HG02840 (cell line): ENCODE measurements around the gene FGF18.
"Not testable (repeated sequence)": the region's sequence is repeated elsewhere in the genome, so short reads cannot be mapped to it uniquely, and the experiment has no call there.

Source experiments
- ATAC-seq: cut with Tn5 transposase; IDR thresholded peaks from one replicate; pipeline ENCODE4 v1.9.1; 2021; ENCODE audit warnings: mild to moderate bottlenecking, moderate library complexity, moderate number of reproducible peaks; ENCODE audit not compliant: unreplicated experiment, low FRiP score

The FGF18 gene, protein sequence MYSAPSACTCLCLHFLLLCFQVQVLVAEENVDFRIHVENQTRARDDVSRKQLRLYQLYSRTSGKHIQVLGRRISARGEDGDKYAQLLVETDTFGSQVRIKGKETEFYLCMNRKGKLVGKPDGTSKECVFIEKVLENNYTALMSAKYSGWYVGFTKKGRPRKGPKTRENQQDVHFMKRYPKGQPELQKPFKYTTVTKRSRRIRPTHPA

DNA sequence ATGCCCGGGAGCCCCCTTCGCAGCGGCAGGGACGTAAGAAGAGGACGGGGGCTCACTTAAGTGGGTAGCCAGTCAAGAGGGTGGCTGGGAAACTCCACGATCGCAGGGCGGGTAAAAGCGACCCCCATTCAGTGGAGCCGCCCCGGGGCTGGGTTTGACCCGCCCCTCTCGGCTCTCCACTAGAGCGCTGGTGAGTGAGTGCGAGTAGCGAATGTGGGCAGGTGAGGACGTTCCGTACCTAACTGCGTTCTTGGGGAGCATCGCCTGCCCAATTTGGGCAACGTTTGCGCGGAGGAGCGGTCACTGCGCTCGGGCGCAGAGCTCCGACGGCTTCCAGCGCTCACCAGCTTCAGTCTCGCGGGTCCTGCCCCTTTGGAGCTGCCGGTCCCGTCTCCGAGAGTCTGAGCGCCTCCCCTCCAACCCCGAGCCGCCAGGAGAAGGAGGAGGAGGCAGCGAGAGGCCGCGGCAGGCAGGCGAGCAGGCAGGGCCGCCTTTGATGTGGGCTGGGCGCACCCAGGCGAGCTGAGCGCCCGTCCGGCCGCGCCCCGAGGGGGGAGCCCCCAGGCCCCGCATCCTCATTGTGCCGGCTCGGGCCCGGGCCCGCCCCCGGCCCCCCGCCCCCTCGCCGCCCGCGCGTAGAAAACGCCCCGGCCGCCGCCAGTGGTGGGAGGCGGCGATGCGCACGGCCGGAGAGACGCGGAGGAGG, at the start of gene FGF18:
Gene FGF18, plus strand, starts transcription at position 666 of the 706 bp plus-strand sequence. CDS start 553 bp downstream, outside the sequence.
- ATAC-seq = peak; percentile 53

DNA sequence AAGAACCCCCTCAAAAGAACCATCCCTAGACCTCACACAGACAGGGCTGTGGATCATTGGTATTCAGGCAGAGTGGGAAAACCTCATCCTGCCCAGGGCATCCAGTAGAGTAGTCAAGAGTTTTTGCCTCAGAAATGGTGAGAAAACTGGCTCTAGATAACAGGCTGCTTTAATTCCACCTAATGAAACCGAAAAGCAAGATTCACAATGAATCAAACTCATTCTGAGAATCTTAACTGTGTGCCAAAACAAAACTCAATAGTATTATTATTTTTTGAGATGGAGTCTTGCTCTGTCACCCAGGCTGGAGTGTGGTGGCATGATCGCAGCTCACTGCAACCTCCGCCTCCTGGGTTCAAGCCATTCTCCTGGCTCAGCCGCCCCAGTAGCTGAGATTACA, 49.5 kb upstream of the FGF18 start:
- ATAC-seq = no peak

DNA sequence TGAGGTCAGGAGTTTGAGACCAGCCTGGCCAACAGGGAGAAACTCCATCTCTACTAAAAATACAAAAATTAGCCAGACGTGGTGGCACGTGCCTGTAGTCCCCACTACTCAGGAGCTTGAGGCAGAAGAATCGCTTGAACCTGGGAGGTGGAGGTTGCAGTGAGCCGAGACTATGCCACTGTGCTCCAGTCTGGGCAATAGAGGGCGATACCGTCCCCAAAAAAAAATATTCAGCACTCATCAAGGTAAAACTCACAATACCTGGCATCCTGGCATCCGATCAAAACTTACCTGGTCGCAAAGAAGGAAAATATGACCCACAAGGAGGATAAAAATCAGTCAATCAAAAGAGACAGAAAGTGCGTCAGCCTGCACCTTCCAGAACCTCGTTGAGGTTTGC, 48.6 kb upstream of the FGF18 start:
- not testable (repeated sequence) for ATAC-seq

DNA sequence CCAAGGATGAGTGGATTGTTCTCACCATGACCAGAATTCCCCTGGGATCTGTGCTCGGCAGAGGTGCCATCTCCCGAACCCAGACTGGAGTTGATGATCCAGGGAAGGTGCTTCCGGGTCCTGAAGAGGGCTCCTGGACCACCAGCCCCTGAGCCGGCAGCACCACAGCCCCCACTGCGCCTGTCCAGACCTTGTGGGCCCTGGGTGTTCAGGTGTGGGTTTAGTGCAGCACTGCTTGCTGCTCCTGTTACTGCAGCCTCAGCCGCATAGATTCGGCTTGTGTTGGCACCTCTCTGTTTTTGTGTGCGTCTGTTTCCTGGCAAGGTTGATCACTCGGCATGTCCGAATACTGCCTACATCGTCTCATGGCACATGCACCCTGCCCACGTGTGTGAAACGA, 48.1 kb upstream of the FGF18 start:
- ATAC-seq = no peak

DNA sequence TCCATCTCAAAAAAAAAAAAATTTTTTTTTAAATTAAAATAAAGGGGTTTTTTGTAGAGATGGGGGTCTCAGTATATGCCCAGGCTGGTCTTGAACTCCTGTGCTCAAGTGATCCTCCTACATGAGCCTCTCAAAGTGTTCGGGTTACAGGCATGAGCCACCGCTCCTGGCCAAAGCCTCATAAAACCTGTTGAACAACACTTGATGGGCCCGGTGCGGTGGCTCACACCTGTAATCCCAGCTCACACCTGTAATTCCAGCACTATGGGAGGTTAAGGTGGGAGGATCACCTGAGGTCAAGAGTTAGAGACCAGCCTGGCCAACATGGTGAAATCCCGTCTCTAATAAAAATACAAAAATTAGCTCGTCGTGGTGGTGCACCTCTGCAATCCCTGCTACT, 39.5 kb upstream of the FGF18 start:
- no peak for ATAC-seq

DNA sequence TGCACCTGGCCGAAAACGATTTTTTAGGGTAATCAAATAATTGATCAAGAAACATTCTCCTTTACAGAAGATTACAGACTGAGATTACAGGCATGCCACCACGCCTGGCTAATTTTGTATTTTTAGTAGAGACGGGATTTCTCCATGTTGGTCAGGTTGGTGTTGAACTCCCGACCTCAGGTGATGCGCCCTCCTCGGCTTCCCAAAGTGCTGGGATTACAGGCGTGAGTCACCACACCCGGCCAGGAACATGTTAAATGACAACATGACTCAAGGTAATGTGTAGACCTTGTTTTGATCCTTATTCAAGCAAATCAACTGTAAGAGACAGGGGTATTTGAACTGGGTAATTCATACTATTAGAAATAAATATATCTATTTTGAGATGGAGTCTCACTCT, 35.0 kb upstream of the FGF18 start:
- ATAC-seq = not testable (repeated sequence)

DNA sequence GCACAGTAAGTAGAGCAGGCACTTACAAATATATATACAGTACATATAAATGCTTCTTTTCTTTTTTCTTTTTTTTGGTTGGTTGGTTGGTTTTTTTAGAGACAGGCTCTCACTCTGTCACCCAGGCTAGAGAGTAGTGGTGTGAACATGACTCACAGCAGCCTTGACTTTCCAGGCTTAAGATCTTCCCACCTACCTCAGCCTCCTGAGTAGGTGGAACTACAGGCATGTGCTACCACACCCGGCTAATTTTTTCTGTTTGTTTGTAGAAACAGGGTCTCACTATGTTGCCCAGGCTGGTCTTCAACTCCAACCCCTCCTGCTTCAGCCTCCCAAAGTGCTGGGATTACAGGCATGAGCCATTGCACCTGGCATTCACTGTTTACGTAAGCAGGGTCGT, 34.4 kb upstream of the FGF18 start:
- not testable (repeated sequence) for ATAC-seq

DNA sequence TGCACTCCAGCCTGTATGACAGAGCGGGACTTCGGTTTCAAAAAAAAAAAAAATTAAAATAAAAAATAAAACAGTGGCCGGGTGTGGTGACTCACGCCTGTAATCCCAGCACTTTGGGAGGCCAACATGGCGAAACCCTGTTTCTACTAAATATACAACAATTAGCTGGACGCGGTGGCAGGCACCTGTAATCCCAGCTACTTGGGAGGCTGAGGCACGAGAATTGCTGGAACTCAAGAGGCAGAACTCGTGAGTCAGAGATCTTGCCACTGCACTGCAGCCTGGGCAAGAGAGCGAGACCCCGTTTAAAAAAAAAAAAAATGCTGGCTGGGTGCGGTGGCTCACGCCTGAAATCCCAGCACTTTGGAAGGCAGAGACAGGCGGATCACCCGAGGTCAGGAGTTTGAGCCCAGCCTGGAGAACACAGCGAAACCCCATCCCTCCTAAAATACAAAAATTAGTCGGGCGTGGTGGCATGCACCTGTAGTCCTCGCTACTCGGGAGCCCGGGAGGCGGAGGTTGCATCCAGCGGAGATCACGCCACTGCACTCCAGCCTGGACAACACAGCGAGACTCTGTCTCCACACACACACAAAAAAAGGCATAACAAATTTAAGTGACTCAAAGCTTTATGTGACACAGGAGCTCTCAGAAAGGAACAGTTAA, 33.3 kb upstream of the FGF18 start:
- ATAC-seq = no peak

DNA sequence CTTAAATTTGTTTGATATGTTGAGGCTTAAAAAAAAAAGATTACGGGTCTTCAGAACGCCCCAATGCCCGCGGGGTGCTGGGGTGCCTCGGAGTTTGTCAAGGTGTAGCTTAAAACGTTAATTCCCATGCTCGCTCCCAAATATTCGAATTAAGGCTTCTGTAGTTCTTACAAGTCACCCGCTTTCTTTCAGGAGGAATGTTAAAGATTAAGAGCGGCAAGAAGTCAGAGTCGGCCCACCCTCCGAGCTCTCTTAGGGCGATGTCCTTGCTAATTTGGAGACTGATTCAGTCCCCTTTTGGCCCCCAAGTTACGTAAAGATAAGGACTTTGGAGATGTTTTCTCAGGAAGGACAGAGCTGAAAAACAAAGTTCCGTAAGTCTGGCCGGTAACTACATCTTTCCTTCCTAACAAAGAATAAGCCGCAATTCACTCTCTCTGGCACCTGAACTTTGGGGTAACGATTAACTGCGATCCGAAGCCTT, 32.5 kb upstream of the FGF18 start:
- no peak for ATAC-seq

DNA sequence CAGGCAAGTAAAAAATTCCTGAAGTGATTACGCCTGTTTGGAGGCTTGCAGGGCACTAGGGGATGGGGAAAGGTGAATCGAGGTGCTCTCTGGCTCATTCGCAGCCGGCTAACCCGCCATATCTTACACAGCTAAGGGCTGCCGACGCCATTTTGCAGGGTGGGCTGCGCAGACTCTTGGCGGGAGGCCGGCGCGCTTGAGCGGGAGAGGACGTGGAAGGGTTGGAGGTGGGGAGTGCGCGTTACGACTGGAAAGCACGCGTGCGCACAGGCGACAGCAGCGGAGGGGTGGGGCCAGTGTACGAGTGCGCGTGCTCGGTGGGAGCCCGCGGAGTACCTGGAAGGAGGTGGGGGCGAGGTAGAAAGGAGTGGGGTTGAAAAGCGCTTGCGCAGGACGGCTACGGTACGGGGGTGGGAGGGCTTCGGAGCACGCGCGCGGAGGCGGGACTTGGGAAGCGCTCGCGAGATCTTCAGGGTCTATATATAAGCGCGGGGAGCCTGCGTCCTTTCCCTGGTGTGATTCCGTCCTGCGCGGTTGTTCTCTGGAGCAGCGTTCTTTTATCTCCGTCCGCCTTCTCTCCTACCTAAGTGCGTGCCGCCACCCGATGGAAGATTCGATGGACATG, 32.0 kb upstream of the FGF18 start, which contains the start of gene NPM1:
Gene NPM1, plus strand, starts transcription at position 505 of the 625 bp plus-strand sequence. Its CDS starts 100 bp downstream, at position 605.
- ATAC-seq = peak; percentile 81

DNA sequence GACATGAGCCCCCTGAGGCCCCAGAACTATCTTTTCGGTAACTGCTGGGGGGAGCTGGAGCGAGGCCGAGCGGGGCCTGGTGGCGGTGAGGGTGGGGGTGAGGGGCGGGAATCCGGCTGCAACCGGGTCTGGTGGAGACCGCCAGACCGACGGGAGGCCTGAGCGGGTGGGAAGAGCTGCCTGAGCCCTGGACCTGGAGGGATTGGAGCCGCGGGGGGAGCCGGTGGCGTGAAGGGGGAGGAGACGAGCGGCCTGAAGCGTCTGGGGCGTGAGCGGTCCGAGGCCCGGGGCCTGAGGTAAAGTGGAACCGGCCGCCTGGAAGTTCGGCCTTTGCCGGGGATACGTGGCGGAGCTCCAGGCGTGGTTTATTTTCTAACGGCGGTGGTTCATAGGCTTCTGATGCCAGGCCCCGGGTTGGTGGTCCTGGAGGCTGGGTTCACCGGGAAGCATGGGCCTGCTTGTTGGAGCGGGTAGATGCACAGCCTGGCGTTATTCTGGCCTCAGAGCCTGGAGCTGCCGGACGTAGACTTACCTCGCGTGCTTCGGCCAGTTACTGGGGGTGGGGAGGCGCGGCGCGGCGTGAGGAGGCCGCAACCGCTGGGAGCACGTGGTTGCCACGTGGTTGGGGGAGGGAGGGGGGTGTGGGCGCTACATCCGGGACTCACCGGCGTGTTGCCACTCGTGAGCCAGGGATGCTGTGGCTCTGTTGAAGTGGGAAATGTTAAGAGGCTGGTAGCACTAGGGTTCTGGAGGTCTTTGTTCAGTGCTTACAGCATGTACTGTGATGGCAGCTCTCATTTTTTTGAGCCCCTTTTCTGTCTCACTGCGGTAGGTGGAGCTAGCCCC, 31.3 kb upstream of the FGF18 start:
- ATAC-seq = peak; percentile 40

DNA sequence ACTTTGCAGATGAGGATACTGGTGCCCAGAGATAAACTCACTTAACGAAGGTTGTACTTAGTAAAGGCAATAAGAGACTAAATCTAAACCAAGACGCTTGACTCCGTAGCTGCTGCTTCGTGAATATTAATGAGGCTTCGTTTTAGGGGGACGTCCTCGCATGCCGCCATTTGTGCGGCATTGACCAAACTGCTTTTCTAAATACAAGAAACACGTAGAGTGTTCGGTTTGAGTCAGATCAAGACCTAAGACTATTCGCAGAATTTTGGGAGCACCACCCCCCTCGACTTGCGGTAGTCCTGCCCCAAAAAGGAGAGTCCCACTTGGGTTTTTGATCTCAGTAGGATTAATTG, 30.7 kb upstream of the FGF18 start:
- no peak for ATAC-seq

DNA sequence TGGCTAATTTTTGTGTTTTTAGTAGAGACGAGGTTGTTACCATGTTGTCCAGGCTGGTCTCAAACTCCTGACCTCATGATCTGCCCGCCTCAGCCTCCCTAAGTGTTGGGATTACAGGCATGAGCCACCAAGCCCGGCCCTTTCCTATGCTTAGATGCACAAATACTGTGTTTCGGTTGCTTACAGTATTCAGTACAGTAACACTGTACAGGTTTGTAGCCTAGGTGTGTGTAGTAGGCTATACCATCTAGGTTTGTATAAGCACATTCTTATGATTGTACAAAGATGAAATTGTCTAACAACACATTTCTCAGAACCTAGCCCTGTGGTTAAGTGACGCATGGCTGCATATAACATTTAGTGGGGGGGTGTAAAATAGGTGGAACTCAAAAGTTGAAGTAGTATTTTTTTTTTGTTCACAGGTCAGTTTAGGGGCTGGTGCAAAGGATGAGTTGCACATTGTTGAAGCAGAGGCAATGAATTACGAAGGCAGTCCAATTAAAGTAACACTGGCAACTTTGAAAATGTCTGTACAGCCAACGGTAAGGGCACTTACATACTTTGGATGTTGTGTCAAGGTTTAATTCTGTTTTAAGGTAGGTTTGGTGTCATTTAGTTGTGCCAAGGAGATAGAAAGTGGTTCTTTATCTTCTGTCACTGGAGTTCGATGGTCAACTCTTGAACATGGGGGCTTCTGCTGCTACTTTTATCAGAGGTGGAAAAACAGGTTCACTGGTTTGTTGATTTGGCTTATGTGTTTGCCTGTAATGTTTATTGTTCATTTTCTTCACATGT, 28.4 kb upstream of the FGF18 start:
- ATAC-seq = no peak

DNA sequence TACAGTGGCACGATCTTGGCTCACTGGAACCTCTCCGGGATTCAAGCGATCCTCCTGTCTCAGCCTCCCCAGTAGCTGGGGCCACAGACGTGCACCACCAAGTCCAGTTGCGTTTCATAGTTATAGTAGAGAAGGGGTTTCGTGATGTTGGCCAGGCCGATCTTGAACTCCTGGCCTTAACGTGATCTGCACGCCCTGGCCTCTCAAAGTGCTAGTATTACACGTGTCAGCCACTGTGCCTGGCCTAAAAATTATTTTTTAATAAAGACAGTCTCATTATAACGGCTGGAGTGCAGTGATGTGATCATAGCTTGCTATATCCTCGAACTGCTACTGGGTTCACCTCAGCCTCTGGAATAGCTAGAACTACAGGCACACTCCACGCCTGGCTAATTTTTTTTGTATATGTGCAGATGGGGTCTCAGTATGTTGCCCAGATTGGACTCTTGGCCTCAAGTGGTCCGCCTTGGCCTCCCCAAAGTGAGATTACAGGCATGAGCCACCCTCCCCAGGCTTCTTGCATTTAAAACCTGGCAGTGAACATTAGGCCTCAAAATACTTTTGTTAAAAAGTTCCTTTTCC, 27.4 kb upstream of the FGF18 start:
- ATAC-seq = no peak

DNA sequence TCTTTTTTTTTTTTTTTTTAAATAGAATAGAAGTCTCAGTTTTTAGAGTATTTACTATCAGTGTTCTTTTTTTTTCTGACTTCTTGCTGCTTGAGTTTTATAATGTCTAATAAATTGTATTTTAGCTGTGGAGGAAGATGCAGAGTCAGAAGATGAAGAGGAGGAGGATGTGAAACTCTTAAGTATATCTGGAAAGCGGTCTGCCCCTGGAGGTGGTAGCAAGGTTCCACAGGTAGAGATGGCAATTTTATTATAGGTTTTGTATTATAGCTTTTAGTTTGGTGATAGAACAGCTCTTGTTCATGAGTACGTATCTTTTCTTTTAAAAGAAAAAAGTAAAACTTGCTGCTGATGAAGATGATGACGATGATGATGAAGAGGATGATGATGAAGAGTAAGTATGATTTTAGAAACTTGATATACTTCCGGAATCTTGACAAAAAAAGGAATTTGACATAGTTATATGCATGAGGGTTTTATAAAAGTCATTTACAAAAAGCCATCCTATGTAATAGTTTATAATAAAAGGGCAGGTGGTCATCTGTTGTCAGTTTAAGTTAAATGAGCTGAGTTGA, 26.8 kb upstream of the FGF18 start:
- no peak for ATAC-seq

DNA sequence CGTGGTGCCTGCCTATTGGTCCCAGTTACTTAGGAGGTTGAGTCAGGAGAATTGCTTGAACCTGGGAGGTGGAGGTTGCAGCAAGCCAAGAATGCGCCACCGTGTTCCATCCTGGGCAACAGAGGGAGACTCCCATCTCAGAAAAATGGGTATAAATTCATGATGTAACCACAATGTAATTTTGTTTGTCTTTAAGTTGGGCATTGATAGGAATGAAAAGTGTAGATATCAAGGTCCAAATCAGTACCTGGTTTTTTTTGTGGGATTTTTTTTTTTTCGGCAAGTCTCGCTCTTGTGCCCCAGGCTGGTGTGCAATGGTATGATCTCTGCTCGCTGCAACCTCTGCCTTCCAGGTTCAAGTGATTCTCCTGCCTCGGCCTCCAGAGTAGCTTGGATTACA, 24.4 kb upstream of the FGF18 start:
- ATAC-seq = no peak

DNA sequence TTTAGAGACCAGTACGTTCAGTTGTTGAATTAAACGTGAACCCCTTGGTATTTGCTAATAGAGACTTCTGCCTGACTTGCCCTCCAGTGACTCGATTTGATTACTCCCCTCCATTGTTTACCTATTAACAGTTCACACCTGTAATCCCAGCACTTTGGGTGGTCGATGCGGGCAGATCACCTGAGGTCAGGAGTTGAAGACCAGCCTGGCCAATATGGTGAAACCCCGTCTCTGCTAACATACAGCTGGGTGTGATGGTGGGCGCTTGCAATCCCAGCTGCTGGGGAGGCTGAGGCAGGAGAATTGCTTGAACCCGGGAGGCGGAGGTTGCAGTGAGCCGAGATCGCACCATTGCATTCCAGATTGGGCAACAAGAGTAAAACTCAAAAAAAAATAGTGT, 22.9 kb upstream of the FGF18 start:
- not testable (repeated sequence) for ATAC-seq

DNA sequence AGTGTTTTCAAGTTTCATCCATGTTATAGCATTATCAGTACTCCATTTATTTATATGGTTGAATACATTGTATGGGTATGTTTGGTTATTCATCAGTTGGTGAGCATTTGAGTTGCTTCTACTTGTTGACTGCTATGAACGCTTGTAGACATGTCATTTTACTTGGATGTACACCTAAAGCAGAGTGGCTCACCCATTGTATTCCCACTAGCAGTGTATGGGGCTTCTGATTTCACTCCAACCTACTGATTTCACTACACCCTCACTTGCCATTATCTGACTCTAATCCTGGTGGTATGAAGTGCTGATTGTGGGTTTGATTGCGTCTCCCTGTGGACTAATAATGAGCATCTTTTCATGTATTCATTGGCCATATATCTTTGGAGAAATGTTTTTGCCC, 22.3 kb upstream of the FGF18 start:
- no peak for ATAC-seq

DNA sequence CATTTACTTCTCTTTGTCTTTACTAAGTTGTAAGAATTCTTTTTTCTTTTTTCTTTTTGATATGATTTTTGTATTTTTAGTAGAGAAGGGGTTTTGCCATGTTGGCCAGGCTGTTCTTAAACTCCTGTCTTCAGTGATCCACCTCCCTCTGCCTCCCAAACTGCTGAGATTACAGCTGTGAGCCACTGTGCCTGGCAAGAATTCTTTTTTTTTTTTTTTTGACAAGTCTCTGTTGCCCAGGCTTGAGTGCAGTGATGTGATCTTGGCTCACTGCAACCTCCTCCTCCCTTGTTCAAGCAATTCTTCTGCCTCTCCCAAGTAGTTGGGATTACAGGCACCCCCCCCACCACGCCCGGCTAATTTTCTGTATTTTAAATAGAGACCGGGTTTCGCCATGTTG, 21.8 kb upstream of the FGF18 start:
- ATAC-seq = no peak
